WTC11 (cell line): ENCODE measurements around the gene ADGB. TPM values are rescaled to one million over a fixed set of nuclear protein-coding genes. Genes with fewer than 3 reads are reported as not detected.
"Not testable (repeated sequence)": the region's sequence is repeated elsewhere in the genome, so short reads cannot be mapped to it uniquely, and the experiment has no call there.

Experiments used
- ATAC-seq: fragments of 200-7000 bp; cut with Tn5 transposase; 2 replicates; pipeline ENCODE4 v1.10.0; 2021; ENCODE audit warnings: mild to moderate bottlenecking, moderate library complexity
- CTCF ChIA-PET: fragments of 300-600 bp; sonication (Branson Sonifier 250); formaldehyde crosslinking; loops from one replicate; lab custom pipeline; 2021; ENCODE audit warnings: antibody characterized with exemption; lab: Charles Lee
- POLR2A ChIA-PET: fragments of 350-600 bp; sonication (Branson Sonifier 250); formaldehyde crosslinking; loops from one replicate; lab custom pipeline; 2021; ENCODE audit warnings: antibody characterized with exemption; lab: Charles Lee
- DNase-seq: peaks from one replicate; pipeline ENCODE4 v3.0.0; 2021; ENCODE audit warnings: low spot score
- H3K27ac Mint-ChIP-seq: 2 replicates; pipeline ENCODE4 v1.8.0; 2021; ENCODE audit warnings: mixed read lengths
- H3K27me3 Mint-ChIP-seq: 2 replicates; pipeline ENCODE4 v1.8.0; 2021; ENCODE audit warnings: low read depth, mild to moderate bottlenecking, moderate library complexity, mixed read lengths
- H3K36me3 Mint-ChIP-seq: 2 replicates; pipeline ENCODE4 v1.8.0; 2021; ENCODE audit warnings: mixed read lengths
- H3K4me1 Mint-ChIP-seq: 2 replicates; pipeline ENCODE4 v1.8.0; 2022; ENCODE audit warnings: mixed read lengths
- H3K4me3 Mint-ChIP-seq: 2 replicates; pipeline ENCODE4 v1.8.0; 2021; ENCODE audit warnings: mild to moderate bottlenecking, moderate library complexity, mixed read lengths
- H3K9me3 Mint-ChIP-seq: 2 replicates; pipeline ENCODE4 v1.8.0; 2021; ENCODE audit warnings: mixed read lengths
- ATF1 ChIP-seq: sonication (generic); formaldehyde crosslinking; IDR thresholded peaks from 2 replicates; pipeline ENCODE4 v1.8.1; 2023; ENCODE audit warnings: mild to moderate bottlenecking, moderate library complexity, missing genetic modification reagents
- IRF1 ChIP-seq: sonication (generic); formaldehyde crosslinking; IDR thresholded peaks from 2 replicates; pipeline ENCODE4 v1.8.0; 2023; ENCODE audit warnings: missing genetic modification reagents
- KAT7 ChIP-seq: sonication (generic); formaldehyde crosslinking; IDR thresholded peaks from 2 replicates; pipeline ENCODE4 v1.8.1; 2023; ENCODE audit warnings: missing genetic modification reagents, mild to moderate bottlenecking, borderline replicate concordance
- MYBL2 ChIP-seq: sonication (generic); formaldehyde crosslinking; IDR thresholded peaks from 2 replicates; pipeline ENCODE4 v1.8.1; 2023; ENCODE audit warnings: mild to moderate bottlenecking, moderate library complexity, missing genetic modification reagents
- NR3C1 ChIP-seq: sonication (generic); formaldehyde crosslinking; conservative IDR thresholded peaks from 2 replicates; pipeline ENCODE4 v1.8.1; 2023; ENCODE audit warnings: low read depth, mild to moderate bottlenecking, missing genetic modification reagents
- PRDM15 ChIP-seq: sonication (generic); formaldehyde crosslinking; IDR thresholded peaks from 2 replicates; pipeline ENCODE4 v1.8.0; 2022; ENCODE audit warnings: missing genetic modification reagents
- PREB ChIP-seq: sonication (generic); formaldehyde crosslinking; IDR thresholded peaks from 2 replicates; pipeline ENCODE4 v1.8.1; 2022; ENCODE audit warnings: mild to moderate bottlenecking, missing genetic modification reagents, moderate library complexity, borderline replicate concordance
- SOX15 ChIP-seq: fragments of 250-450 bp; sonication (Bioruptor Pico); IDR thresholded peaks from 2 replicates; pipeline ENCODE4 v1.9.0; 2021; ENCODE audit warnings: mild to moderate bottlenecking
- STAT6 ChIP-seq: sonication (generic); formaldehyde crosslinking; conservative IDR thresholded peaks from 2 replicates; pipeline ENCODE4 v1.8.1; 2023; ENCODE audit warnings: mild to moderate bottlenecking, low read depth, missing genetic modification reagents, moderate library complexity
- TP53 ChIP-seq: sonication (generic); formaldehyde crosslinking; IDR thresholded peaks from 2 replicates; pipeline ENCODE4 v1.8.1; 2023; ENCODE audit warnings: mild to moderate bottlenecking, missing genetic modification reagents
- ZBTB21 ChIP-seq: sonication (generic); formaldehyde crosslinking; IDR thresholded peaks from 2 replicates; pipeline ENCODE4 v1.8.1; 2023; ENCODE audit warnings: mild to moderate bottlenecking, missing genetic modification reagents, borderline replicate concordance
- ZNF281 ChIP-seq: sonication (generic); formaldehyde crosslinking; IDR thresholded peaks from 2 replicates; pipeline ENCODE4 v1.8.0; 2023; ENCODE audit warnings: mild to moderate bottlenecking, missing genetic modification reagents
- ZNF423 ChIP-seq: fragments of 250-450 bp; sonication (Bioruptor Pico); IDR thresholded peaks from 2 replicates; pipeline ENCODE4 v2.1.2; 2022; ENCODE audit warnings: mild to moderate bottlenecking, moderate library complexity
- ZSCAN18 ChIP-seq: fragments of 250-450 bp; sonication (Bioruptor Pico); IDR thresholded peaks from 2 replicates; pipeline ENCODE4 v2.1.2; 2022; ENCODE audit warnings: mild to moderate bottlenecking, moderate library complexity
- total RNA-seq: library from RNA; stranded (reverse); gene quantifications from 3 replicates; pipeline ENCODE4 v1.2.3, GENCODE V29; 2021

The ADGB gene
- total RNA-seq, 1 experiment from 2014 or later = not detected

GRCh38 chr6:146815511-146816462 lies 217.0 kb downstream of the ADGB start:
- H3K4me1 Mint-ChIP-seq = peaks cover 14% of the 10 kb centered on the region
- POLR2A ChIA-PET = interaction anchor here (0.6 kb wide), 1 partner anchor 302 kb away, joined by 5 read pairs; no protein-coding TSS in a partner anchor
- not testable (repeated sequence) for H3K27ac Mint-ChIP-seq, H3K27me3 Mint-ChIP-seq, DNase-seq, H3K4me3 Mint-ChIP-seq, ATAC-seq, H3K9me3 Mint-ChIP-seq, H3K36me3 Mint-ChIP-seq
- CTCF ChIA-PET = interaction anchor here (0.7 kb wide), 1 partner anchor 567 kb away, joined by 4 read pairs; no protein-coding TSS in a partner anchor

GRCh38 chr6:146819596-146820320 lies 221.0 kb downstream of the ADGB start:
- no peak for TF ChIP-seq MYBL2 (CRISPR knock-in tag)
- no peak for TF ChIP-seq KAT7 (CRISPR knock-in tag)
- no peak for TF ChIP-seq TP53 (CRISPR knock-in tag)
- no peak for TF ChIP-seq PREB (CRISPR knock-in tag)
- TF ChIP-seq ZNF423 (CRISPR knock-in tag) = no peak
- TF ChIP-seq SOX15 = no peak
- H3K36me3 Mint-ChIP-seq = peaks cover 5% of the 10 kb centered on the region; the same call in 1 of the 2 replicates
- DNase-seq (no peak), ATAC-seq (no peak)
- no peak overlapping the region for H3K27ac Mint-ChIP-seq
- peaks cover 17% of the 10 kb centered on the region for H3K9me3 Mint-ChIP-seq
- H3K4me3 Mint-ChIP-seq = no peak overlapping the region
- CTCF ChIA-PET = no interaction called here
- H3K27me3 Mint-ChIP-seq = no peaks in the 10 kb centered on the region
- POLR2A ChIA-PET = no interaction called here
- peaks cover 17% of the 10 kb centered on the region for H3K4me1 Mint-ChIP-seq

GRCh38 chr6:146827216-146827928 lies 228.6 kb downstream of the ADGB start:
- H3K4me1 Mint-ChIP-seq = peaks cover 55% of the 10 kb centered on the region
- ChIA-PET POLR2A (no interaction called here), CTCF (interaction anchor here (0.8 kb wide), 1 partner anchor 42 kb away, joined by 3 read pairs; no protein-coding TSS in a partner anchor)
- peaks cover 35% of the 10 kb centered on the region for H3K9me3 Mint-ChIP-seq
- ATAC-seq (no peak), DNase-seq (no peak)
- H3K27me3 Mint-ChIP-seq = no peaks in the 10 kb centered on the region
- peaks cover 9% of the 10 kb centered on the region; the same call in 1 of the 2 replicates for H3K36me3 Mint-ChIP-seq
- peak overlapping the region; percentile 78; the same call in 1 of the 2 replicates for H3K27ac Mint-ChIP-seq
- H3K4me3 Mint-ChIP-seq = no peak overlapping the region
- TF ChIP-seq PRDM15 (CRISPR knock-in tag) = no peak
- TF ChIP-seq ZBTB21 (CRISPR knock-in tag) = no peak
- no peak for TF ChIP-seq NR3C1 (CRISPR knock-in tag)
- TF ChIP-seq ATF1 = no peak
- TF ChIP-seq STAT6 (CRISPR knock-in tag) = no peak
- TF ChIP-seq ZSCAN18 (CRISPR knock-in tag) = no peak
- no peak for TF ChIP-seq ZNF281 (CRISPR knock-in tag)
- TF ChIP-seq IRF1 (CRISPR knock-in tag) = no peak
